NB4 (cell line): ENCODE data around the gene PTCHD4.

Source experiments
- CTCF ChIP-seq: IDR thresholded peaks from one replicate; pipeline ENCODE4 v1.5.1; 2012; ENCODE audit warnings: low read depth, low read length
- MYC ChIP-seq: IDR thresholded peaks from 2 replicates; pipeline ENCODE4 v1.6.1; 2011; ENCODE audit warnings: low read depth, low read length
- POLR2A ChIP-seq: IDR thresholded peaks from 2 replicates; pipeline ENCODE4 v1.6.1; 2011; ENCODE audit warnings: mild to moderate bottlenecking; ENCODE audit not compliant: insufficient read length; ENCODE audit errors: extremely low read depth
- TF ChIP-seq, protein P1 (sequence below): IDR thresholded peaks from 2 replicates; pipeline ENCODE4 v1.6.1; 2011; ENCODE audit warnings: low read depth, low read length

DNA sequence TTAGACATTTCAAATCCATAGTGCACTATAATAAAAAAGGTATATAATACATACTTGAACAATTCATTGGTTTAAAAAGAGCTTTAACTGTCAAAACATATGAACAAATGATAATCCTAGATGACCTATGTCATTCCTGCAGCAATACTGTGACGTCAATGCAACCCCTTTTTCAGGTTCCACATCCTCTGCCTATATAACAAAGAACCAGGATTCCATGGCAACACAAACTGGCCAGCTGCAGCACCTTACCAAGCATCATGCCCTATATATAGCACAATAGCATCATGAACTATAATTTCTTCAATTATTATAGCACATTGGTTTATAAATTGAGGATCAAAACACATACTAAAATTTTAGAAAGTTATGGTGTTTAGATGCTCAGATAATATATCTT is 578 bp upstream of the PTCHD4 start:
- TF ChIP-seq CTCF, result no peak
- TF ChIP-seq, protein P1, sequence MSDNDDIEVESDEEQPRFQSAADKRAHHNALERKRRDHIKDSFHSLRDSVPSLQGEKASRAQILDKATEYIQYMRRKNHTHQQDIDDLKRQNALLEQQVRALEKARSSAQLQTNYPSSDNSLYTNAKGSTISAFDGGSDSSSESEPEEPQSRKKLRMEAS, result no peak
- TF ChIP-seq POLR2A, result no peak
- TF ChIP-seq MYC, result no peak
